MG63 (cell line): Measurements from ENCODE around the gene ACTN1. TPM values are rescaled to one million over a fixed set of nuclear protein-coding genes. Genes with fewer than 3 reads are reported as not detected.
"Not testable (repeated sequence)": the region's sequence is repeated elsewhere in the genome, so short reads cannot be mapped to it uniquely, and the experiment has no call there.

Experiments used
- DNase-seq: peaks from one replicate; pipeline ENCODE4 v3.0.0-alpha.2; 2020
- H3K27me3 ChIP-seq: fragments of 250-450 bp; sonication (Bioruptor Pico); 2 replicates; pipeline ENCODE4 v1.5.1; 2020; ENCODE audit warnings: mild to moderate bottlenecking, moderate library complexity
- H3K36me3 ChIP-seq: fragments of 250-450 bp; sonication (Bioruptor Pico); 2 replicates; pipeline ENCODE4 v1.5.1; 2020; ENCODE audit warnings: mild to moderate bottlenecking, moderate library complexity
- H3K4me3 ChIP-seq: fragments of 250-450 bp; sonication (Bioruptor Pico); 2 replicates; pipeline ENCODE4 v1.5.1; 2020; ENCODE audit warnings: mild to moderate bottlenecking, moderate library complexity
- H3K9me3 ChIP-seq: fragments of 250-450 bp; sonication (Bioruptor Pico); 2 replicates; pipeline ENCODE4 v1.5.1; 2020; ENCODE audit warnings: mild to moderate bottlenecking, moderate library complexity
- total RNA-seq: library from RNA; depleted of rRNA; stranded (reverse); fragments of >200 nt; shearing (Covaris generic); gene quantifications from 2 replicates; pipeline ENCODE4 v1.2.3, GENCODE V29; 2014; ENCODE audit warnings: low replicate concordance

Gene ACTN1
- total RNA-seq, 1 experiment from 2014 or later: 80.5 TPM

DNA sequence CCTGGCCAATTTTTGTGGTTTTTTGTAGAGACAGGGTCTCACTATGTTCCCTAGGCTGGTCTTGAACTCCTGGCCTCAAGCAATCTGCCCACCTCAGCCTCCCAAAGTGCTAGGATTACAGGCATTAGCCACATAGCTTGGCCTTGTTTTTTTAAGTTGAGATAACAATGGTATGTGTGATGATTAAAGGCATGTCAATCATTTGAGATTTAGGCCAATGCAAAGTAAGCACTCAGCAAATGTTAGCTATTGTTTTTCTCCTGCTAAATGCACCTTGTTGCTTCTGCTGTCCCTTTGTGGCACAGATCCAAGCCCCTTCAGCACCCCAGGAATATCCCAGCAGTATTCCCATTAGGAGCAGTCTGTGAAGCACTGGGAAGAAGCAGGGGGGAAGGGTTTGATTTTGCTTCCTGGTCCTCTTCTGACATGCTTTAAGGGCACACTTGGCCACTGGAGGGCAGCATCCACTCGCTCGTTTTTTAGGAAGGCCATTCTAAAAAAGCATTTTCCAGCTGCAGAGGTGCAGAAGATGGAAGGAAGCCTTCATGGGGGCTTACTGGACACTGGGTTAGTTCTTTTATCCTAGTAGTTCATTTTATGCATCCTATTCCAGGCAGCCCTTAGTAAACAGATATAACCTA, 116.0 kb downstream of the ACTN1 start:
- no peak overlapping the region for H3K4me3 ChIP-seq
- peak; percentile 59 for DNase-seq
- H3K9me3 ChIP-seq: no peaks in the 10 kb centered on the region

DNA sequence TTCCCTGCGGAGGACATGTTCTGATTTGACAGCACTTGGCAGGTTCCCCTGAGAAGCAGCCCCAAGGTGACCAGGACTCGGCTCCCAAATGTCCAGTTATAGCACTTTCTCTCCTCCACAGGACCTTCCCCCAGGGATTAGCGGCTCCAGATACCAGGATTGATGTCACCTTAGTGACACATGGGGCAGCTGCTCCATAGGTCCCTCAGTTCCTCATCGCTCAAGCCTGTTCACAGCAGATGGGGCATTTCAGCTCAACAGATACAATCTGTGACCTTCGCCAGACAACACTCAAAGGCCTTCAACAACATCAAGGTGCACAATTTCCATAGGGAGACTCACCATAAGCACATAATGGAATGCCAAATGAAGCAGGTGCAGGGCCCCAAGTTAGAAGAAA, 118.3 kb downstream of the ACTN1 start:
- Histone ChIP-seq H3K36me3 (no peaks in the 10 kb centered on the region), H3K9me3 (no peaks in the 10 kb centered on the region), H3K27me3 (no peaks in the 10 kb centered on the region), H3K4me3 (no peak overlapping the region)
- DNase-seq: no peak

More for the DNA sequence above, 116.0 kb downstream of the ACTN1 start:
- Histone ChIP-seq H3K27me3 (no peaks in the 10 kb centered on the region), H3K36me3 (peaks cover 8% of the 10 kb centered on the region)

GRCh38 chr14:68857516-68858070, 121.5 kb downstream of the ACTN1 start:
- no peak for DNase-seq
- Histone ChIP-seq H3K36me3 (no peaks in the 10 kb centered on the region), H3K9me3 (no peaks in the 10 kb centered on the region), H3K27me3 (no peaks in the 10 kb centered on the region), H3K4me3 (no peak overlapping the region)

DNA sequence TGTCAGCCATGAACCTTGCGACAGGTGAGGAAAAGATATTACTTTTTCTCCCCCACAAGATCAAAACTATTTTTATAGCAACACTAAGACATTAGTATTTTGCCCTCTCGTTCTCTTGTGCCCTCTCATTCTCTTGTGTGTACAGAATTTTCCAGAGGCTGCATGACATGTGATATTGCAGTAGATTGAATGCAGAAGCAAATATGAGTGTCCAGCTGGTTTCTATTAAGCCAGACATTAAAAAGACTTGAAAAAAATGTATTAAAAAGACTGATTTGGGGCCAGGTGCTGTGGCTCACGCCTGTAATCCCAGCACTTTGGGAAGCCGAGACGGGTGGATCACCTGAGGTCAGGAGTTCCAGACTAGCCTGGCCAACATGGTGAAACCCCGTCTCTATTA, 122.5 kb downstream of the ACTN1 start:
- no peak for DNase-seq
- H3K4me3 ChIP-seq: no peak overlapping the region
- H3K9me3 ChIP-seq: no peaks in the 10 kb centered on the region
- H3K36me3 ChIP-seq: no peaks in the 10 kb centered on the region
- H3K27me3 ChIP-seq: no peaks in the 10 kb centered on the region

- no peak for DNase-seq
Observed at GRCh38 chr14:68854421-68854820, 124.7 kb downstream of the ACTN1 start.

GRCh38 chr14:68853749-68854148, 125.4 kb downstream of the ACTN1 start:
- no peak for DNase-seq
- no peak overlapping the region for H3K4me3 ChIP-seq
- no peaks in the 10 kb centered on the region for H3K27me3 ChIP-seq
- H3K36me3 ChIP-seq: no peaks in the 10 kb centered on the region
- H3K9me3 ChIP-seq: no peaks in the 10 kb centered on the region

More at GRCh38 chr14:68854421-68854820, 124.7 kb downstream of the ACTN1 start:
- Histone ChIP-seq H3K4me3 (no peak overlapping the region), H3K27me3 (no peaks in the 10 kb centered on the region), H3K36me3 (no peaks in the 10 kb centered on the region), H3K9me3 (no peaks in the 10 kb centered on the region)

DNA sequence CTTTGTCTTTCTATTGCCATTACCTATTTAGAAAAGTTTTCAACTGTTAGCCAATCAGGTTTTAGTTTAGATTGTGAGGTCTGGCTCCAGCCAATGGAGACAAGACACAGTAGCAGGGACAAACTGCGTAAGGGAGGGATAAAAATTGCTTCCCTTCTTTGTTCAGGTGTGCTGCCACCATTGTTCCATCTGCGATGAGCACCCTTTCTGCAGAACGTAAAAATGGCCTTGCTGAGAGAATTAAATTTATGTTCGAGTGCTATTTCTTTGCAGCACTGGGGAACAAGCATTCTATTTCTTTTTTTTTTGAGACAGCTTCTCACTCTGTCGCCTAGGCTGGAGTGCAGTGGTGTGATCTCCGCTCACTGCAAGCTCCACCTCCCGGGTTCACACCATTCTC, 126.6 kb downstream of the ACTN1 start:
- not testable (repeated sequence) for H3K4me3 ChIP-seq, H3K36me3 ChIP-seq, DNase-seq

DNA sequence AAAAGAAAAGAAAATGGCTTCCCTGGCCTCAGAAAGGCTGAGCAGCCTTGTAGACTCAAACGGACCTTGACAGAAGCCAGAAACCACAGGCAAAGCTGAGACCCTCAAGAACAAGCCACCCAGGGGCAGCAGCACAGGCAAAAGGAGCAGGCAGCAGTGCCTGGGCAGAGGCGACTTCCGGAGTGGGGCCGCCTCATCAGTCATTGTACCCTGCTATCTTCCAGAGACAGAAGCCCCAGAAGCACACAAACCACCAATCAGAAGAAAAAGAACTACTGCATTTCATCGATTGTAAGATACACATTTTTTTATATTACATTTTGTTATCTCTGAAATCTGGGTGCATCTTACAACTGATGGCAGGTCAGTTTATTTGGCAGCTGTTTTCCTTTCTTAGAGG, 128.0 kb downstream of the ACTN1 start:
- no peaks in the 10 kb centered on the region for H3K36me3 ChIP-seq
- no peaks in the 10 kb centered on the region for H3K9me3 ChIP-seq
- no peaks in the 10 kb centered on the region for H3K27me3 ChIP-seq
- H3K4me3 ChIP-seq: no peak overlapping the region
- no peak for DNase-seq

More for the DNA sequence above, 126.6 kb downstream of the ACTN1 start:
- not testable (repeated sequence) for H3K27me3 ChIP-seq, H3K9me3 ChIP-seq

GRCh38 chr14:68849416-68849815, 129.7 kb downstream of the ACTN1 start:
- Histone ChIP-seq H3K9me3 (no peaks in the 10 kb centered on the region), H3K4me3 (no peak overlapping the region), H3K27me3 (no peaks in the 10 kb centered on the region), H3K36me3 (no peaks in the 10 kb centered on the region)
- no peak for DNase-seq

- Histone ChIP-seq H3K9me3 (no peaks in the 10 kb centered on the region), H3K27me3 (no peaks in the 10 kb centered on the region), H3K4me3 (no peak overlapping the region), H3K36me3 (no peaks in the 10 kb centered on the region)
- no peak for DNase-seq
Observed at GRCh38 chr14:68848253-68848652, 130.8 kb downstream of the ACTN1 start.

DNA sequence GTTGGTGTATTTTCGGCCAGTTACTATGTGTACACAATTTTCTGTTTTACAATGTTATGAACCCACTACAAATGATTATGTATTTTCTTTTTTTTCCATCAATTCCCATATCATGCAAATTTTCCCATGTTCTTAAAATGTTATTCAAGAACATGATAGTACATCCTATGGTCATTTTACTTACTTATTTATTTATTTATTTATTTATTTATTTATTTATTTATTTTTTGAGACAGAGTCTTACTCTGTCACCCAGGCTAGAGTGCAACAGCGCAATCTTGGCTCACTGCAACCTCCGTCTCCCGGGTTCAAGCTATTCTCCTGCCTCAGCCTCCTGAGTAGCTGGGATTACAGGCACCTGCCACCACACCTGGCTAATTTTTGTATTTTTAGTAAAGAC, 131.5 kb downstream of the ACTN1 start:
- not testable (repeated sequence) for H3K4me3 ChIP-seq, H3K9me3 ChIP-seq, H3K27me3 ChIP-seq

DNA sequence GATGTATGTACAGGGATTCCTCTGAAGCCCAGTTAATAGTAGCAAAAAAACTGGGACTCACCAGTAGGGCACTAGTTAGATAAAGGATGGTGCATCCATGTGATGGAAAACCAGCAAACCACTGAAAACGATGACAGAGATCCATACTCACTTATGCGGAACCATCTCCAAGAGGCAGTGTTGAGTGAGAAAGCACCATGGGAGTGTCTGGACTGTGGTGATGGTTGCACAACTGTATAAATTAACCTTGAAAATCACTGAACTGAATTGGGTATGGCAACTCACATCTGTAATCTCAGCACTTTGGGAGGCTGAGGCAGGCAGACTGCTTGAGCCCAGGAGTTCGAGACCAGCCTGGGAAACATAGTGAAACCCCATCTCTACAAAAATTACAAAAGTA, 132.6 kb downstream of the ACTN1 start:
- Histone ChIP-seq H3K36me3 (no peaks in the 10 kb centered on the region), H3K4me3 (no peak overlapping the region), H3K27me3 (no peaks in the 10 kb centered on the region), H3K9me3 (no peaks in the 10 kb centered on the region)
- DNase-seq: no peak

More for the DNA sequence above, 131.5 kb downstream of the ACTN1 start:
- not testable (repeated sequence) for DNase-seq, H3K36me3 ChIP-seq

- no peak for DNase-seq
- H3K9me3 ChIP-seq: no peaks in the 10 kb centered on the region
- H3K27me3 ChIP-seq: no peaks in the 10 kb centered on the region
- H3K4me3 ChIP-seq: no peak overlapping the region
- no peaks in the 10 kb centered on the region for H3K36me3 ChIP-seq
Observed at GRCh38 chr14:68844210-68844545, 134.9 kb downstream of the ACTN1 start.

DNA sequence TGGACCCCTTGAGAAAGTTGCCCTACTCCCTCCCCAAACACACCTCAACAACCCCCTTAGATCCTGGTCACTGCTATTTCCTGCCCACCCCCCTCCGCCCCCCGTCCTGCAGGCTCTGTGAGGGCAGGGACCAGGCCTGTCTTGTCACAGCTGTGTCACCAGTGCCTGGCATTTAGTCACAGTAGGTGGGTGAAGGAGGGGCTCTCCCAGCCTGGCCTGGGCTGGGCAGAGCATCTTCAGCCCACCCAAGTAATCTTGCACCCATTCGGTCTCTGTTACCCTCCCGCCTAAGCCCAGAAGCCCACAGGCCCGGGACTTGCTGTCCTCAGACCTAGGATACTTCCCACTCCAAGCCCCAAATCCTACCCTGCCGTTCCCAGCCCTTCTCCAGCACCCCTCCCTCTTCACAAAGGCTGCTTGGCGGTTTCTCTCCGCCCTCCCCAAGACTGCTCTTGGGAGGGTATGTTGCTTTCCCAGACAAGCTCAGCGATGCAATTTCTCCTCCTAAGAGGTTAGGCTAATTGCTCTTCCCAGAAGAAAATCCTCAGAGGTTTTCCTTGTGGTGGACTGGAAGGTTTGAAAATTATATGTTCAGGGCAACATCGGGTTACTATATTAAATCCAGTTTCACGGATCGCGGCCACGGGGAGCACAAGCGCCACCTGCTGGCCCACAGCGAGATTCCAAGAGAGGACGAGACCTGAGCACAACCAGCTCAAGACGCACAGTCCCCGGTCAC, 135.5 kb downstream of the ACTN1 start:
- H3K27me3 ChIP-seq: no peaks in the 10 kb centered on the region
- H3K9me3 ChIP-seq: no peaks in the 10 kb centered on the region
- H3K36me3 ChIP-seq: peaks cover 2% of the 10 kb centered on the region; the same call in 1 of the 2 replicates
- H3K4me3 ChIP-seq: no peak overlapping the region
- DNase-seq: peak; percentile 41

GRCh38 chr14:68842298-68842697, 136.8 kb downstream of the ACTN1 start:
- Histone ChIP-seq H3K27me3 (no peaks in the 10 kb centered on the region), H3K4me3 (no peak overlapping the region), H3K36me3 (peaks cover 2% of the 10 kb centered on the region; the same call in 1 of the 2 replicates), H3K9me3 (no peaks in the 10 kb centered on the region)
- no peak for DNase-seq

DNA sequence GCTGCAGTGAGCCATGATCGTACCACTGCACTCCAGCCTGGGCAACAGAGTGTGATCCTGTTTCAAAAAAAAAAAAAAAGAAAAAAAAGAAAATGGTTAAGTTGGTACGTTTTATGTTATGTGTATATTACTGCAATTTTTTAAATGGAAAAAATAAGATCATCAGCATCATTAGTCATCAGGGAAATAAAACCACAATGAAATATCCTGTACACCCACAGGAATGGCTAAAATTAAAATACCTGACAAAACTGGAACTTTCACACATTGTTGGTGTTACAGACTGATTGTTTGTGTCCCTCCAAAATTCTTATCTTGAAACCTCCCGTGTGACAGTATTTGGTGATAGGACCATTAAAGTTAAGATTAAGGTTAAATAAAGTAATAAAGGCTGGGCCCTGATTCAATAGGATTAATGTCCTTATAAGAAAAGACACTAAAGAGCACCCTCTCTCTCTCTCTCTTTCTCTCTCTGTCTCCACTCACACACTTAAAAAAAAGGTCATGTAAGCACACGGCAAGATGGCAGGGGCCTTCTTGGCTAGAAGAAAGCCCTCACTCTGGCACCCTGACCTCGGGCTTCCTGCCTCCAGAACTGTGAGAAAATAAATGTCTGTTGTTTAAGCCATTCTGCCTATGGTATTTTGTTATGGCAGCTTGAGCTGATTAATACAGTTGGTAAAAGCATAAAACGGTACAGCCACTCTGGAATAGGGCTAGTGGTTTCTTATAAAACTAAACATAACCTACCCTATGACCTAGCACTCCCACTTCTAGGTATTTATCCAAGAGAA, 137.9 kb downstream of the ACTN1 start:
- no peak for DNase-seq

DNA sequence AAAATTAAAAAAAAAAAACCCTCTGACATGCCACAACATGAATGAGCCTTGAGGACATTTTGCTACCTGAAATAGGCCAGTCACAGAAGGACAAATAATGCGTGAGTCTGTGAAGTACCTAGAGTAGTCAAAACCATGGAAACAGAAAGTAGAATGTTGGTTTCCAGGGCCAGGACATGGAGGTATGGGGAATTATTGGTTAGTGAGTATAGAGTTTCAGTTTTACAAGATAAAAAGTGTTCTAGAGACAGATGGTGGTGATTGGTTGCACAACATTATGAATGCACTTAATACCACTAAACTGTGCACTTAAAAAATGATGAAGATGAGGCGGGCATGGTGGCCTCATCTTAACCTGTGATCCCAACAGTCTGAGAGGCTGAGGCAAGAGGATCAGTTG, 138.6 kb downstream of the ACTN1 start:
- no peak for DNase-seq
- Histone ChIP-seq H3K27me3 (no peaks in the 10 kb centered on the region), H3K36me3 (peaks cover 2% of the 10 kb centered on the region), H3K4me3 (no peak overlapping the region), H3K9me3 (peaks cover 5% of the 10 kb centered on the region; the same call in 1 of the 2 replicates)

More for the DNA sequence above, 137.9 kb downstream of the ACTN1 start:
- Histone ChIP-seq H3K4me3 (no peak overlapping the region), H3K36me3 (peaks cover 2% of the 10 kb centered on the region), H3K27me3 (no peaks in the 10 kb centered on the region), H3K9me3 (no peaks in the 10 kb centered on the region)
